T-helper 22 cell (primary cell): ENCODE results near the gene RICTOR.

Experiments
- DNase-seq: peaks from one replicate; pipeline ENCODE4 v3.0.0-alpha.2; 2020; ENCODE audit warnings: low read depth

Gene RICTOR

DNA sequence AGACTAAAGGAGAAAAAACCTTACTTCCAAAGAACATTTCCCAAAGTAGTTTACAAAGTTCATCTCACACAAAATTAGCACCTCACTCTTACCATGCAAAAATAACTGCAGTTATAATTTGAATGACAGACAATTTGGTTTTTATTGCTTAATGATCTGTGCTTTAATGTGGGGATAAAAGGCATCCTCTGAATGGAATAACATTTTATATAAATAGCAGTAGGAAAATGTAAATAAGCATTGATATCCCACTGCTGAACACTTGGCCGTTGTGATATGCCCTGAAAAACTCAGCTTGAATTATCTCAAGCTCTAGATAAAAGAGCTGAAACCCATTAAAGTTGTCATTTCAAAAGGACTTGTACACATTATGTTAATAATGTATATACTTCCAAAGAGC is 135.2 kb downstream of the RICTOR start:
- no peak for DNase-seq

DNA sequence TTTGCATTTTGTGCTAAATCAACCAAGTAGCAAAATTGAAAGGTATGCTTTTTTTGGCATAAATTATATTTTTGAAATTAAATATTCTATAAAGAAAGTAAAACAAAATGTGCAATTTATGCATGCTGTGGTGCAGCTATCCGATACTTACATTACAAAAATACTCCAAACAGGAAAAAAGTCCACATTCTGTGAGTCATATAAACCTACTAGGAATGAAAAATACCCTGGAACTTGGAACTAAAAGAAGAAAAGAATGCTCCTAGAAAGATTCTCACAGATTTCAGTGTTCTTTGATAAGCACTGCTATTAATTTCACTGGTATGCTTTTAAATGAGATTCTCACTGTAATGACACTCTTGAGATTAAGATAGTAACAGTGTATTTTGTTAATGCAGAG is 135.8 kb downstream of the RICTOR start:
- DNase-seq = no peak

DNA sequence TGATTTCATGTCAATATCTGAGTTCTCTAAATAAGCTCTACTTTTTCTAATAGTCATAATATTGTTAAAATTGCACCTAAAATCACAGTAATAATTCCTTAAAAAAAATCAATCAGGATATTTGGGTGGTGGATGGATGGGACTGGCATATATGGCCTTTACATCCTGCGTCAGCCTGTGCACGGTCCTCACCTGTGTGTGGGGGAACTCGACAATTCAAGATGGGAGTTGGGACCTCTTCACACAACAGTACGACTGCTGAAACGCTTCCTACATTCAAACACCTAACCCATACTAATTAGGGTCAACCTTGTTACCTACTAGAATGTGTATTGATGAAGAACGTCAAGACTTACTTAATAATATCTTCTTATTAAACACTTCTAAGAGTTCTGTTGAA is 137.9 kb downstream of the RICTOR start:
- DNase-seq = no peak

DNA sequence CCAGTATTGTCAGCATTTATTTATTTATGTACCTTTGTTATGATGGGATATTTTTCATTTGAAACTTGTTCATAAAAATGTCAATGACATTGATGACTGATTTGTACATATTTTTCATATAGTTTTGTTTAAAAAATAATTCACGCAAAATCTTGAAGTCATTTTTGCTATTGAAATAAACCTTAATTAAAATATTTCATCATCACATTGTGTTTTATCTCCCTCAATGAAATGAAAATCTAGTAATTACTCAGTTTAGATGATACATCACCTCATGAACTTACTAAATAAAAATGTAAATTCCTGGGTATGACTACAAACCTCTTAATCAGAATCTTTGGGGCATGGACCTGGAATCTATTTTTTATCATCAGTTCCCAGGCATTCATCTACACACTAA is 138.8 kb downstream of the RICTOR start:
- no peak for DNase-seq

DNA sequence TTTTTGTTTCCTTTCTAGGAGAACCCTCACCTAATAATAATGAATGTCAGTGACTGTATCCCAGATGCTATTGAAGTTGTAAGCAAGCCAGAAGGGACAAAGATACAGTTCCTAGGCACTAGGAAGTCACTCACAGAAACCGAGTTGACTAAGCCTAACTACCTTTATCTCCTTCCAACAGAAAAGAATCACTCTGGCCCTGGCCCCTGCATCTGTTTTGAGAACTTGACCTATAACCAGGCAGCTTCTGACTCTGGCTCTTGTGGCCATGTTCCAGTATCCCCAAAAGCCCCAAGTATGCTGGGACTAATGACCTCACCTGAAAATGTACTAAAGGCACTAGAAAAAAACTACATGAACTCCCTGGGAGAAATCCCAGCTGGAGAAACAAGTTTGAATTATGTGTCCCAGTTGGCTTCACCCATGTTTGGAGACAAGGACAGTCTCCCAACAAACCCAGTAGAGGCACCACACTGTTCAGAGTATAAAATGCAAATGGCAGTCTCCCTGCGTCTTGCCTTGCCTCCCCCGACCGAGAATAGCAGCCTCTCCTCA is 141.3 kb downstream of the RICTOR start:
- DNase-seq = no peak

DNA sequence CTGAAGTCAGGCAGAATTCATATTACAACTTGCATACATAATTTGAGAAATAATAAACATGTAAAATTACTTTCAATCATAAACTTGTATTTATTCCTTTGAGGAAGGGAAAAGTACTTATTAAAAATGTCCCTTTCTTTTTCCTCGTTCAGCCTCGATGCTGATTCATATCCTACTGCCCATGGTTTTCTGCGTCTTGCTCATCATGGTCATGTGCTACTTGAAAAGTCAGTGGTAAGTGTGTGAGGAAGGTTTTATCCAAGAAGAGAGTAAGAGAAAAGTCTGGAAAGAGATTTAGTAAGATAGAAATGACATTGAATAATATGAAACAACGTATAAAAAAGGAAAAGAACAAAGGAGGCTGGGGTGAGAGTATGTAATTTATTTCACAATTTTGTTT is 142.5 kb downstream of the RICTOR start:
- DNase-seq = no peak

DNA sequence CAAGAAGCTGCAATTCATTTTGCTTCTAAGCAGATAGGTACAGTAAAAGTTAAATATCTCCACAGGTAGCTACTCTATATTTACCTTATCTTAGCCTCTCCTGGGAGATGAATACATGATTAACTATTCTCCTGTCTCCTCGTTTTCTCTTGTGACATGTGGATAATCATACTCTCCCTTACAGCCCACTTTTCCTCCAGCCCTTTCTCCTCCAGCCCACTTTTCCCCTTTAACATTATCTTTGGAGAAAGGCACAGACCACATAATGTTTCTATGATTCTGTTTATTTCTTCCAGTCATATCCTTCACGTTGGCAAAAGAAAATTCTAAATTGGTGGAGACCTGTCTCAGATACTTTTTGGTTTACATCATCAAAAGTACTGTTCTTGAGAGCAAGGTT is 144.4 kb downstream of the RICTOR start:
- no peak for DNase-seq

DNA sequence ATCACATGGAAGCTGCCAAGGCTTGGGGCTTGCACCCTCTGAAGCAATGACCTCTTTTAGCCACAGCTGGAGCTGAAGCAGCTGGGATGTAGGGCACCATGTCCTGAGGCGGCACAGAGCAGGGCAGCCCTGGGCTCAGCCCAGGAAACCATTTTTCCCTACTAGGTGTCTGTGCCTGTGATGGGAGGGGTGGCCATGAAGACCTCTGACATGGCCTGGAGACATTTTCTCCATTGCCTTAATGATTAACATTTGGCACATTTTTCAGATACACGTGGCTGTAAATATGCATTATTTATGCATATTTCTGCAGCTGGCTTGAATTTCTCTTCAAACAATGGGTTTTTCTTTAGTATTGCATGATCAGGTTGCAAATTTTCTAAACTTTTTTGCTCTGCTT is 146.7 kb downstream of the RICTOR start:
- no peak for DNase-seq

DNA sequence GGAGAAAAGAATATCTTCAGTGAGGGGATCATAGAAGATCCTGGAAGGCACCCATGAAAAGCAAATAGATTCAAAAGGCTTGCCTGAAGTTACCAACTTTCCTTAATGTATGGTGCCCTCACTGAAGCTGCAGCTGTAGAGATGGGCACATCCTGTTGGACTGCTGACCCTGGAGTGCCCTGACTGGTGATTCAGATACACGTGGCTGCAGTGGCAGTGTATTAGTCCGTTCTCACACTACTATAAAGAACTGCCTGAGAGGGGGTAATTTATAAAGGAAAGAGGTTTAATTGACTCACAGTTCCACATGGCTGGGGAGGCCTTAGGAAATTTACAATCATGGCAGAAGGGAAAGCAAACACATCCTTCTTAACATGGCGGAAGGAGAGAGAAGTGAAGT is 148.1 kb downstream of the RICTOR start:
- no peak for DNase-seq

DNA sequence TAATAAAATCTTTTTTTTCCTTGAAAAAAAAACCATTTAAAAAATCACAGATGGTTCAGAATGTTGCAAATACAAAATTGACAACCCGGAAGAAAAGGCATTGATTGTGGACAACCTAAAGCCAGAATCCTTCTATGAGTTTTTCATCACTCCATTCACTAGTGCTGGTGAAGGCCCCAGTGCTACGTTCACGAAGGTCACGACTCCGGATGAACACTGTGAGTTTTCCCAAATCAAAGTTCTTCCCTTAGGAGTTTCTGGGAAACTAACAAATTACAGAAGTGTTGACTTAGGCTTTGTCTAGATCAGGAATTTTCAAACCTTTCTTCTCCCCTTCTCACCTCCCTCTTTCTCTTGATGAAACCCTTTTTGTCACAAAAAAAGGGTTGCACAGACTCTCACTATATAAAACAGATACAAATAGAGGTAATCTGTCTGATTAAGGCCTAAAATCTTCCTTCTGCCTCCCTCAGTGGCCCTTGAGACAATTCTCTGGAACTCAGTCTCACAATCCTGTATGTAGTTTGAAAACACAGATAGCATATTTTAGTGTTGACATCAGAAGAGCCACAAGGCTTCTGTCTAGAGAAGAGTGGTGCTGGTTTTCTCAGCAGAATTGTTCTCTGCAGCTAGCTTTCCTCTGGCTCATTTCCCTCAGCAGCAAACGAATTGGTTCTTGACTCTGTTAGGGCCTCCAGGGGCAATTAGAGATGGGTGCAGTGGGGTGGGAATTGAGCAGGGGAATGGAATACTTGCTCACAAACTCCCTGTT is 148.9 kb downstream of the RICTOR start:
- no peak for DNase-seq

DNA sequence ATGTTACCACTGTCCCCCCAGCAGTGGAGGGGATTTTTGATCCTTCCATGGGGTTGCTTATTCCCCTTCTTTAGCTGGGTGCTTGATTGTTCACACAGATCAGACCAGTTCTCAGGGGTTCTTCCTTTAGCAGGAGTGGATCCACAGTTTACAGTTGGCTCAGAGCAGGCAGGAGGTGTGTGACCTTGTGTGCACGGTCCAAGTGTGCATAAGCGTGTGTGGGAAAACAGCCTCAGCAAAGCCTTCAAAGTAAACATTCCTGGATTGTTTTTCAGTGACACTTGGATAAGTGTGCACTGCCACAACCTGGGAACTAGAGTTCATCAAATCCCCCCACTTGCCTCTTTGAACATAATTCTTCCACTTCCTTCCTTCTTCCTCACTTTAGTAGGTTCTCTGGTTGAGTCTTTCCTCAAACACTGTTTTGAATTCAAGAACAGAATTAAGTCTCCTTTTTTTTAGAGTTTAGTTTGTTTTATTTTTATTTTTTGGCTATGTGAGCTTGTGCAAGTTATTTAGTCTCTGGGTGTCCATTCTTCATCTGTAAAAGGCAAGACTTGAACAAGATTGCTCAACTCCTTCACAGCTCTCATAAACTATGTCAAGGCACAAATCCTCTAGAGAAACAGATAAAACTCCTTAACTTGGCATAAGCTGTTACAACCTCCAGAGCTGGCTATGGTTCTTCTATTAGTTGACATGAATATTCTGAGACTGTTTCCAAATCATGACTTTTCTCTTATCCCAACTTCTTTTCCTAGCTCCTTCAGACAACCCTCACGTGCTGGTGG is 150.3 kb downstream of the RICTOR start:
- DNase-seq = no peak

DNA sequence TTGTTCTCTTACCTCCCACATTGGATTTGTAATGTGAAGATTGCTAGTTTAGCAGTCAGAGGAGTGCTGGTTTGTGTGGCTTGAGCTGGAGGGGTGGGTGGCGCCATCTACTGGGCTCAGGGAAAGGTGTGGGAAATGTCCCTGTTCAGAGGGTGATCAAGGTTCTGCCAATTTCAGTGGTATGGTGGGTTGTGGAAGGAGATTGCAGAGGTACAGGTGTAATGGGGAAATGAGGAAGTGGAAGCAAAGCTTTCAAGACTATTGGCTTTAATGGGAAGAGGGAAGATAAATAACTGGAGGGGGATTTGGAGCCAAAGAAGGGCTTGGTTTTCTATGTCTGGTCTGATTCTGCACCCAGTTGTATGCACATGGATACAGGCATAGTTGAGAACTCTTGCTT is 152.0 kb downstream of the RICTOR start:
- DNase-seq = no peak

DNA sequence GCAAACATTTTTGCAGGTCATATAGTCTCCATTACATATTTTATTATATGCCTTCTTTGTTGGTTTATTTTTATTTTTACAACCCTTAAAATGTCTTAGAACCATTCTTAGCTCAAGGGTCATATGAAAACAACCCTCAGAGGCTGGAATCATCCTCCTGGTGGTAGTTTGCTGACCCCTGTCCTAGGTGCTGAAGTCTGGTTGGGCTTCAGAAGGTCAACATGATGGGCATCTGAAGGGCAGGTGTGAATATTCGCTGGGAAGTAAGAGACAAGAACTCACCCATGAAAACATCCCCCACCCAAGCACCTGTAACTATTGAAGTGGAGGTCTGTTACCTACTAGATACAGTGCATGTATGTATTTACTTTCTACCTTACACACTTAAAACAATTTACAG is 153.0 kb downstream of the RICTOR start:
- DNase-seq = no peak

DNA sequence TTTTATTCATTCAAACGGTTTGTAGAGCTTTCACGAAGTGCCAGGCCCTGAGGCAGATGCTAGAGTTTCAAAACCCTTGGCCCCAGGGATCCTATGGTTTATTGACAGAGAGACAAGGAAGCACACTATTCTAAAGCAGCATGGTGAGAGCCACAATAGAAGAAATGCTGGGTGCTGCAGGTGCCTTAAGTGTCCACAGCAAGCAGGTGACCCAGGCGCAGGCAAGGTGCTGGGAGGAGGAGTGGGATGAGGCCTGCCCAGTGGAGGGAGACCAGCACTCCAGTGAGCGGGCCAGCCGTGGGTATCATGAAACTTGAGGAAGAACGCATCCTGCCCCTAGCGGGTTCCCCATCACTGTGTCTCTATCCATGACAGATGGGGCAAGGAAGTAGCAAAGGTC is 157.4 kb downstream of the RICTOR start:
- DNase-seq = no peak

DNA sequence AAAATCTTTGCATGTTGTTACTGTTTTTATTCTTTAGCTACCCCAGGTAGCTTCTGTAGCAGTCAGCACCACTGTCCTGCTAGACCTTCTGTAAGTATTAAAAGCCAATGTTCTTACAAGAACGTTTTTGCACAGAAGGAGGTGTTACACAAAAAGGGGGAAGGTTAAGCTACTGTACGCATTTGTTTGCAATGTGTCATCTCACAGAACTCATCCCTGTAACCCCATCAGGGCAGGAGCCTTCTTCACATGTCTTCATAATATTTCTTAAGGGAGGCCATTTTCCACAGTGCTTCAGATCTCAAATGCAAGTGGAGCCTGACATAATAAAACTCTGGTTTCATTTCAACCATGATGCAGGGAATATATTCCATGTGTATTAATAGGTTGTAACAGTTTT is 160.5 kb downstream of the RICTOR start:
- DNase-seq = no peak

DNA sequence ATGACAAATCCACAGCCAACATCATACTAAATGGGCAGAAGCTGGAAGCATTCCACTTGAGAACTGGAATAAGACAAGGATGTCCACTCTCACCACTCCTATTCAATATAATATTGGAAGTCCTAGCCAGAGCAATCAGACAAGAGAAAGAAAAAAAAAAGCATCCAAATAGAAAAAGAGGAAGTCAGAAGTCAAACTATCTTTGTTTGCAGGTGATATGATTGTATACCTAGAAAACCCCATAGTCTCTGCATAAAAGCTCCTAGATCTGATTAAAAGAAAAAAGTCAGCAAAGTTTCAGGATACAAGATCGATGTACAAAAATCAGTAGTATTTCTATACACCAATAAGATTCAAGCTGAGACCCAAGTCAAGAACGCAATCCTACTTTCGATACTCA is 162.3 kb downstream of the RICTOR start:
- DNase-seq = no peak

DNA sequence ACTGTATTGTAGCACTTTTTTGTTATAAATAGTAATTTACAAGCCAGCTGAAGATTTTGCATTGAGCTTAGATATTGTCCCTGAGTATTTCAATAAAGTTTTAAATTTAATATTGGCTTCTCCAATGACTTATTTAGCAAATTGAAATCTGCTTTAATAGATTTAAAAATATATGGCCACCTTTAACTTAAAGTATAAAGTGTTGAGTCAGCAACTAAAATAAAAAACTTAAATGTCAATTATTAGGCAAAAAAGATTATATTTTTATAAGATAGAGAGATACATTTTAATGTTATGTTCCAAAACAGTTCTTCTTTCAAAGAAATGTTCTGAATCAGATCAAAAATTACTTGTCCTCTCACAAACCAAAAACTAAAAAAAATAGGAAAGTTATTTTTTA is 167.7 kb downstream of the RICTOR start:
- no peak for DNase-seq

DNA sequence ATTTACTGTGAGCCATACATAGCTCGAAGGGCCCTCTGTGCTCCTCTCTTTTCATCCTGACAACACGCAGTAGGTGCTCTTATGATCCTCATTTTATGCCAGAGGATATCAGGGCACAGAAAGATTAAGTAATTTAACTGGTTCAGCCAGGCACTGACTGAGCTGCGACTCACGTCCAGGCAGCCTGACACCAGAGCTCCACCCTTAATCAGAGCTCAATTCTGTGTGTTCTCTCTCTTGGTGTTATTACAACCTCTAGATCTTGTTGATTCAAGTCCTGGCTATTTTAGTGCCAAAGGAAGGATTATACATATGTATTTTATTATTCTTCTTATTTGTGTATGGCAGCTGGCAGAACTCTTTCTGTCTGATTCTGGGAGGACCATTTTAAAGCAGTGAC is 168.7 kb downstream of the RICTOR start:
- DNase-seq = no peak

DNA sequence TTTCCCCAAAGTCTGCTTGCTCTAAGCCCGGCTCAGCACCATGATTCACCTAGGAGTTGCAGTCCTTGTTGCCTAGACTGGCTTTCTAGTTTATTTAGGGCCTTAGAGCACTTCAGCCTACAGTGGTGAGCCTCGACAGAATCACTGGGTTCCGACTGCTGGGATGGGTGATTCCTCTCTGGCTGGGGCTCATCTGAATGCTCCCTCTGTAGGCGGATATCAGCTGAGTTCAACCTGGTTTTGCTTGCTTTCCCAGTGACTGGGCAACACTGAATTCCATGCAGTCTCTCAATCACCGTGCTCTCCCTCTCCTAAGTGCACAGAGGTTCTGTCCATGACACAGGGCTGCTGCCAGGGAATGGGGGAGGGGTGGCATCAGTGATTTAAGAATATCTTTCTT is 174.3 kb downstream of the RICTOR start:
- no peak for DNase-seq

DNA sequence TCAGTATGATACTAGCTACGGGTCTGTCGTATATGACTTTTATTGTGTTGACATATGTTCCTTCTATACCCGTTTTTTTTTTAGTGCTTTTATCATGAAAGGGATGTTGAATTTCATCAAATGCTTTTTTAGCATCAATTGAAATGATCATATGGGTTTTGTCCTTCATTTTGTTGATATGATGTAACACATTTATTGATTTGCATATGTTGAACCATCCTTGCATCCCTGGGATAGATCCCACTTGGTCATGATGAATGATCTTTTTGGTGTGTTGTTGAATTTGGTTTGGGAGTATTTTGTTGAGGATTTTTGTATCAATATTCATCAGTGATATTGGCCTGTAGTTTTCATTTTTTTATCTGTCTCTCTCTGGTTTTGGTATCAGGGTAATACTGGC is 177.4 kb downstream of the RICTOR start:
- no peak for DNase-seq

DNA sequence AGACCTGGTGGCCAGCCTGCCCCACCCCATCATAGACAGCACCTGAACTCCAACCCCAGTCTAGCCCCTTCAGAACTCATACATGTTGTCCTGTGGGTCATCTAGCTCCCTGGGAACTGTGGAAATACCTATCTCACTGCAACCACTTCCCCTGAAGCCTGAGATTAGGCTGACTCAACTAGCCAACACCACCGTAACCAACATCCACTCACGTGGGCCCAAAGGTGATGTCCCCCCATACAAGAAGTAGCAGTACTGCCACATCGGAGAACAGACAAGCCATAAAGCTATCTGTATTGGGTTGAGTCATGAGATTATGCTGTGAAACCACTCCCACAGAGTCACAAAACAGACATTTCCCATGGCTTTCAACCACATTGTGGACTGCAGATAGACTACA is 181.8 kb downstream of the RICTOR start:
- no peak for DNase-seq

DNA sequence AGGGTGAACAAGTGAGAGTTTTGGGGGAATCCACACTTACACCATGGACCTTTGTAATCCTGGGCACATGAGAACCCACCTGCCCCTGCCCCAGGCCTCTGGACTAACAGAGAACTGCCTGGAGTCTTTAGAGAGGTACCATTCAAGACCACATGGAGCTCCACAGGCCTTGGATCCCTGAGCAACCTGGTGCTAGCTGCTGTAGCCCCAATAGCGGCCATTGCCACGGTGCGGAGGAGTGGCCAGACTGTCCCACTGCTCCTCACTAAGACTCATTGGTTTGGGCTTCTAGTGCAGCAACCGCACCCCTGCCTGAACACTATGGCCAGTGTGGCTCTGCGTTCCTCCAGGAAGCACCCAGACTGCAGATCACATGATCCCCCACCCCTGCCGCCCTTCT is 182.6 kb downstream of the RICTOR start:
- no peak for DNase-seq

DNA sequence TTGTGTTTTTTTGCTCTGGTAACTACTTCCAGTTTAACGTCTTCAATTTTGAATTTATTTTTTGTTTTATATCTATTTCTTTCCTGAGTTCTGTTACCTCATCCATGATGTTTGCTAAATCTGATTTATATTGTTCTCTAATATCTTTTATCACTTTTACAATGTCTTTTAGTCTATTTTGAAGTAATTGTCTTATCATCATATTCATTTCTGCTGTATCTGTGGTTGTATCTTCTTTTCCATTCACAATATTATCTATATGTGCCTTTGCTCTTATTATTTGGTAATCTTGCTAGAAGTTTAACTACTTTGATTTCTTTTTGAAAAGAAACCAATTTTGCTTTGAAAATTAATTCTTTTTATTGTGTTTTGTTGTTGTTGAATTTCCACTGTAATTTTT is 184.8 kb downstream of the RICTOR start:
- DNase-seq = no peak

DNA sequence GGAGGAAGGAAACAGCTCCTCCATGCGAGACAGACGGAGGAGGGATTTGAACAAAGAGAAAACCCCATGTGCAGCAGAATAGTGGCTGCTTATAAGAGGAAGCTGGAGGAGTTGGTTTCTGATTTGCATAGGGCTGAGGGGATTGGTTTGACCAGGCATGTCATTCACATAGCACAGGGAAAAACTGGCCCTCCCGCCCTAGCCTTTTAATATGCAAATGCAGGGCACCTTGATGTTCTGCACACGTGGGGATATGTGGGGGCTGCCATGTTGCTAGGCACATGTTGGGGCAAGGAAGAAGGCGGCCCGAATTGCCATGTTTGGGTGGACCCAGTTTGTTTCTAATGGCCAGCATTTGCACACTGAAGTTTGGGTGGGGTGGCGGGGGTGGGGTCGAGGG is 186.2 kb downstream of the RICTOR start:
- no peak for DNase-seq
